SK-N-SH (cell line): ENCODE data around the gene JAKMIP1.

ENCODE experiments used
- FOXM1 ChIP-seq: IDR thresholded peaks from 2 replicates; pipeline ENCODE4 v1.4.0; 2012; ENCODE audit warnings: low read depth, mild to moderate bottlenecking
- POLR2AphosphoS5 ChIP-seq: IDR thresholded peaks from 2 replicates; pipeline ENCODE4 v1.6.1; 2012; ENCODE audit warnings: low read depth, low read length
- SMC3 ChIP-seq: IDR thresholded peaks from 2 replicates; pipeline ENCODE4 v1.6.1; 2012; ENCODE audit warnings: low read depth, low read length, improper control_type of control experiment
- TF ChIP-seq, protein P1 (sequence below): fragments of 200-600 bp; sonication (generic); IDR thresholded peaks from 2 replicates; pipeline ENCODE4 v1.6.1; 2017; ENCODE audit warnings: antibody characterized with exemption, mild to moderate bottlenecking, moderate library complexity

- TF ChIP-seq, protein P1, sequence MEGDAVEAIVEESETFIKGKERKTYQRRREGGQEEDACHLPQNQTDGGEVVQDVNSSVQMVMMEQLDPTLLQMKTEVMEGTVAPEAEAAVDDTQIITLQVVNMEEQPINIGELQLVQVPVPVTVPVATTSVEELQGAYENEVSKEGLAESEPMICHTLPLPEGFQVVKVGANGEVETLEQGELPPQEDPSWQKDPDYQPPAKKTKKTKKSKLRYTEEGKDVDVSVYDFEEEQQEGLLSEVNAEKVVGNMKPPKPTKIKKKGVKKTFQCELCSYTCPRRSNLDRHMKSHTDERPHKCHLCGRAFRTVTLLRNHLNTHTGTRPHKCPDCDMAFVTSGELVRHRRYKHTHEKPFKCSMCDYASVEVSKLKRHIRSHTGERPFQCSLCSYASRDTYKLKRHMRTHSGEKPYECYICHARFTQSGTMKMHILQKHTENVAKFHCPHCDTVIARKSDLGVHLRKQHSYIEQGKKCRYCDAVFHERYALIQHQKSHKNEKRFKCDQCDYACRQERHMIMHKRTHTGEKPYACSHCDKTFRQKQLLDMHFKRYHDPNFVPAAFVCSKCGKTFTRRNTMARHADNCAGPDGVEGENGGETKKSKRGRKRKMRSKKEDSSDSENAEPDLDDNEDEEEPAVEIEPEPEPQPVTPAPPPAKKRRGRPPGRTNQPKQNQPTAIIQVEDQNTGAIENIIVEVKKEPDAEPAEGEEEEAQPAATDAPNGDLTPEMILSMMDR = no peak
- TF ChIP-seq POLR2AphosphoS5 (no peak), SMC3 (no peak), FOXM1 (no peak)
Measured at GRCh38 chr4:6071959-6072720, 128.2 kb downstream of the JAKMIP1 start.
